Stimulated activated naive CD4-positive, alpha-beta T cell (primary cell): ENCODE results near the gene VPS52.
A peak's percentile ranks its signal among the peaks of the same experiment; 100 is the strongest.

Experiments used
- DNase-seq, 6 experiments: peaks; one replicate each; lab custom pipeline; 2025; lab: John Stamatoyannopoulos, UW

VPS52 gene

GRCh38 chr6:33271468-33272274 lies at the start of gene VPS52, which contains the start of gene RPS18:
TSS of gene VPS52 (minus strand) at chr6:33271876. CDS start at chr6:33271675, 201 bp downstream.
TSS of gene RPS18 (plus strand) at chr6:33272075. CDS start at chr6:33272120, 45 bp downstream.
- DNase-seq, result peak; percentile 91 to 99 (median 93)

GRCh38 chr6:33321227-33321626 lies 49.6 kb upstream of the VPS52 start:
- DNase-seq, result no peak

- DNase-seq, result no peak
Measured at GRCh38 chr6:33320315-33321181, 48.9 kb upstream of the VPS52 start.

GRCh38 chr6:33319939-33320314 lies 48.3 kb upstream of the VPS52 start:
- no peak for DNase-seq

- DNase-seq, result no peak
Measured at GRCh38 chr6:33318426-33319073, 46.9 kb upstream of the VPS52 start.

- peak; percentile 95 to 99 (median 98) for DNase-seq
Measured at GRCh38 chr6:33317669-33318425, 46.2 kb upstream of the VPS52 start, which contains the start of gene ZBTB22. TSS of gene ZBTB22 (minus strand) at chr6:33317744. CDS start at chr6:33316916, 828 bp downstream.

GRCh38 chr6:33317419-33317668 lies 45.7 kb upstream of the VPS52 start:
- DNase-seq, result peak in 2 of 6 experiments; percentile 86 to 92

- DNase-seq, result peak in 1 of 6 experiments; percentile 19
Measured at GRCh38 chr6:33316603-33317418, 45.1 kb upstream of the VPS52 start.

- DNase-seq, result no peak
Measured at GRCh38 chr6:33315793-33316602, 44.3 kb upstream of the VPS52 start.

GRCh38 chr6:33314943-33315792 lies 43.5 kb upstream of the VPS52 start:
- peak in 1 of 6 experiments; percentile 21 for DNase-seq

GRCh38 chr6:33314515-33314942 lies 42.9 kb upstream of the VPS52 start:
- peak; percentile 61 to 83 (median 68) for DNase-seq

GRCh38 chr6:33313709-33314514 lies 42.2 kb upstream of the VPS52 start, which contains the start of gene TAPBP:
TSS of gene TAPBP (minus strand) at chr6:33314078. CDS start at chr6:33314041, 37 bp downstream.
- peak; percentile 76 to 87 (median 78) for DNase-seq

GRCh38 chr6:33313105-33313708 lies 41.5 kb upstream of the VPS52 start:
- peak in 5 of 6 experiments; percentile 26 to 54 (median 42) for DNase-seq

- peak; percentile 73 to 88 (median 81) for DNase-seq
Measured at GRCh38 chr6:33312361-33313104, 40.9 kb upstream of the VPS52 start.

- no peak for DNase-seq
Measured at GRCh38 chr6:33306356-33306755, 34.7 kb upstream of the VPS52 start.

- DNase-seq, result no peak
Measured at GRCh38 chr6:33305052-33305451, 33.4 kb upstream of the VPS52 start.

- no peak for DNase-seq
Measured at GRCh38 chr6:33304216-33304615, 32.5 kb upstream of the VPS52 start.
